ENCODE results near the gene PADI3.
"Not testable (repeated sequence)": the region's sequence is repeated elsewhere in the genome, so short reads cannot be mapped to it uniquely, and the experiment has no call there.

The PADI3 gene

DNA sequence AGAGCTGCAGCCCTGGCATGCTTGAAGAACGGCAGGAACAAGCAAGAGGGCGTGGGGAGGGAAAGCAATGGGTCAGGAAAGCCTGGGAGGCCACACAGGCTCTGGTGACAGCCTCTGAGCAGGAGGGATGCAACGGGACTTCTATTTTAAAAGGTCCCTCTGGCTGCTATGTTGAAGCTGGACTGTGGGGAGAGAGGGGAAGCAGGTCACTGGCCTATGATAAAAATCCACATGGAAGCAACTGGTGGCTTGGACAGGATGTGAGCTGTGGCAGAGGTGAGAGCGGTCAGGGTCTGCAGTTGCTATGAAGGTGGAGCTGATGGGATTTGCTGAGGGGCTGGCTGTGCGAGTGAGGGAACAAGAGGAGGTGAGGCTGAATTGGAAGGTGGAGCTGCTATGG lies 32.8 kb upstream of the PADI3 start:
- no peak for DNase-seq

DNA sequence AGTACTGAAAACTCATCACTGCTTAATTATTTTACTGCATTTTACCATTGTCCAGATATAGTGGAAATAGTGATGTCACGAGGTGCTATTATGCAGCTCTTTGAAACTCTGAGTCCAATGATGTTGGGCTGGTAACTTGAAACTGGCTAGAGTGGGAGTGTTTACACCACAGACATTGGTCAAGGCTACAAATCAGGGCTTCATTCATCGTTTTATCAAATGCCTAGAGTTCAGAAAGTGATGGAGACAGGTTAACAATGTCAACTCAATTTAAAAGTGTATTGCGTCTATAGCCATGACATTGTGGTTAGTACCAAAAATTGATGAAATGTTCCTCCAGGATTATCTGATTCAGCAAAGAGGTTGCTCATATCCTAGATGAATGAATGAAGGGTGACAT lies 31.3 kb upstream of the PADI3 start:
- DNase-seq: no peak

DNA sequence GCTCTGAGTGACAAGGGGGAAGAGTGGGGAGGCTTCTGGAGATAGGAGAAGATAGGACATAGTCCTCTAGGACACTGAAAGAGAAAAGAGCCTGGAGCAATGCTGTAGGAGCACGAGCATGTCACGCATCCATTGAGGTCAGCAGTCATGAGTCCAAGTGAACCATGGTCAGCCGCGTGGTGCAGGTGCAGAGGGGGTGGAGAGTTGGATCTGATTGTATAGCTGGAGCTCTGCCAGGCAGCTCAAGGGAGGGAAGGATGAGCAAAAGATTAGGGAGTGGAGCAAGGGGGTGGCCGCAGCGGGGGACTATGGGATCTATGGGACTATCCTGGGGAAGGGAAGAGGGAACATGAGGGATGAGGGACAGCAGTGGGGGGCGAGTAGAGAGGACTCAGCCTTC lies 30.0 kb upstream of the PADI3 start:
- DNase-seq: peak; percentile 32

DNA sequence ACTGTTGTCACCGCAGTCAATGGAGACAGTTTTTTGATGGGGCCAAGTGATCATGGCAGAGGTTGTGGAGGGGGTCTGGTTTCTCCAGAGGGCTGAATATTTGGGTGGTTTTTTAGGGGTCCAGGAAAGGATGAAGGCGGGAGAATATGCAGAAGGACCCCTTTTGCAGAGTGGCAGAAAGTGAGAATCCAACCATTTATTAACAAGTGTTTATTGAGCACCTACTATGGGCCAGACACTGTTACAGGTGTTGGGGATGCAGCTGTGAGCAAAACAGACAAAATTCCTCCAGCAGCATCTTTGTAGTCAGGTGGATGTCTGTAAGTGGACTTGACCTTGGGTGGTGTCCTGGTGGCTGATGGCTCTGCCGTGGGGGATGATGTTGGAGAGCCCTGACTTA lies 28.6 kb upstream of the PADI3 start:
- DNase-seq: no peak

DNA sequence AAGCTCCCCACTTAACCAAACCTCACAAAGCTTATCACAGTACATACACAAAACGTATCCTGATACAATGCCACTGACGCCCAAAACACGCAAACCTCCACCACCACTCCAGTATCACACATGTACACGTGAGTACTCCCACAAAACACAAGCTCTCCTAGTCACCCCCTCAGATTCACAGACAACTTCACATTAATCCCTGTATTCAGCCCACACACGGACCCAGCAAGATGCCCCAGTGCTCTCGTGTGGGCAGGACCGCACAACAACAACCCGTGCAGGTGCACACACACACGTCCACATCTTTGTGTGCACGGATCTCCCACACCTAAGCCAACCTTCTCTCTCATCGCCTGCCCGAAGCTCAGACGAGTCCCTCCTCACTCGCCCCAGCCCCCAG lies 26.3 kb upstream of the PADI3 start:
- DNase-seq: no peak

DNA sequence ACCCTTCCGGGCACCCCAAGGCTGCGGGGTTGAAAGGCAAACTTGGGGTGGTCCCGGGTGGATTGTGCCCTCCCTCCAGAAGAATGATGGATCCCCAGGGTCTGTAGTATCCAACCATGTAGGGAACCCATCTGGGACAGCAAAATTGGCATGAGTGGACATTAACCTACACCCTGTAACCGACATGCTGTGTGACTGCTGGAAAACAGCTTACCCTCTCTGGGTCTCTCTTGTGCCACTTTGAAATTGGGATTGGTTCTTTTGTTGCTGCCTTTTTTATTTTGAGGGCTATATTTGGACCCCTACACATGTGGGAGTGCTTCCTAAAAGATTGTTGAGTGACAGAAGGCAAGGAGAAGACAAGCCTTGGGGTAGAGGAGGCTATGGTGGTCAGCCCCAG lies 24.5 kb upstream of the PADI3 start:
- no peak for DNase-seq

DNA sequence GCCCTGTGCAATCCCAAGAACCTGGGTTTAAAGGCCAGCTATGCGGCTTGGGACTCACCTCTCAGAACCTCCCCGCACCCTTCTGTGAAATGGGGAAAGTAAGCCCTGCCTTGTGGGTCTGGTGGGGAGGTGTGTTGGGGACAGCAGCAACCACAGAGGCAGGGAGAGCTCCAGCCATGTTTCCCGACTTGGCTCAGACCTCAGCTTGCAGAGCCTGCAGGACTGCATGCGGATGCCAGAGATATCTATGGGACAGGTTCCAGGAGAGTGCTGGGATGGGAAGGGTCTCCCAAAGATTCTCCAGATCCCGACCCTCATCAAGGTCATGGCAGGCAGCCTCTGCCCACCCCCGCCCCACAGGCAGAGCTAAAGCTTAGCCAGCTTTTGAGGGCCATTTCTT lies 23.8 kb upstream of the PADI3 start:
- DNase-seq: no peak

DNA sequence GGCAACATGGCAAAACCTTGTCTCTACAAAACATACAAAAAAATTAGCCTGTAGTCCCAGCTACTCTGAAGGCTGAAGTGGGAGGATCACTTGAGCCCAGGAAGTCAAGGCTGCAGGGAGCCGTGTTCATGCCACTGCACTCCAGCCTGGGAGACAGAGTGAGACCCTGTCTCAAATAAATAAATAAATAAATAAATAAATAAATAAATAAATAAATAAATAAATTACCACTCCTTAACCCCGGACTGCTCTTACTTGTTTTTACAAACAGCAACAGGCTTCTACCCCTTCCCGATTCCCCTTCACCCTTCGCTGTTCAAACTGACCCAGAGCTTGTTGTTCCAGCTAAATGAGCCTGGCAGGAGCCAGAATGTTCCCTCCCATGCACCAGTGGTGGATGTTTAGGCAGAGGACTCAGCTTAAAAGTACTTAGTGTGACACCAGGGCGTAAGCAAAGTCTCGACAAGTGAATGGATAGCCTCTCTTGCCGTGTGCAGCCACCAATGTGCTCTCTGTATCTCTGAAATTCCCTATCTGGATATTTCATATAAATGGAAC lies 21.5 kb upstream of the PADI3 start:
- DNase-seq: no peak

DNA sequence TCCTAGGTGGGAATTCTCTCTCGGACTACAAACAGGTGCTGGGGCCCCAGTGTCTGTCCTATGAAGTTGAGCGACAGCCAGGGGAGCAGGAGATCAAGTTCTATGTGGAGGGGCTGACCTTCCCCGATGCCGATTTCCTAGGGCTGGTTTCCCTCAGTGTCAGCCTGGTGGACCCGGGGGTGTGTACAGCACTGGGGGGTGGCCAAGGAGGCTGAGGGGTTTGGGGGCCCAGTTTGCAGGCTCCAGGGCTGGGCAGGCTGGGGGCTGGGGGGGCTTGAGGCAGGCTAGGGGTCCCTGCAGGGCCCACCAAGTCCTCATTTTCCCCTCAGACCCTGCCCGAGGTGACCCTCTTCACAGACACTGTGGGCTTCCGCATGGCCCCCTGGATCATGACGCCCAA lies 20.3 kb upstream of the PADI3 start:
- DNase-seq: no peak

DNA sequence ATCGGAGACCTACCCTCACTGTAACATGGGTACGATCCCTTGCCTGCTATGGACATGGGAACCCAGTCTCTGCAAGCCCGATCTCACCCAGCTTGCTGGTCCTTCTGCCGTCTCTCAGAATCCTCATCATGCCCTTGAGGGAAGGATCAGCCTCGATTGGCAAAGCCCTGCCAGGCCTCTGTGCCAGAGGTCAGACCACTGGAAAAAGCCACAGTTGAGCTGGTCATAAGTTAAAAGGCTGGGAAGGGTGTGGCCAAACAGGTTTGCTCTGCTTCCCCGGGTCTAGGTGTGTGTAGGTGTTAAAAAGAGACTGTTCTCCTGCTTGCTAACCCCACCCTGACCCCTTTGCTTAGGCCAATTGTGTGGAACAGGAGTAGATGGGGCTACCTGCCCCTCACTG lies 19.5 kb upstream of the PADI3 start:
- DNase-seq: no peak

DNA sequence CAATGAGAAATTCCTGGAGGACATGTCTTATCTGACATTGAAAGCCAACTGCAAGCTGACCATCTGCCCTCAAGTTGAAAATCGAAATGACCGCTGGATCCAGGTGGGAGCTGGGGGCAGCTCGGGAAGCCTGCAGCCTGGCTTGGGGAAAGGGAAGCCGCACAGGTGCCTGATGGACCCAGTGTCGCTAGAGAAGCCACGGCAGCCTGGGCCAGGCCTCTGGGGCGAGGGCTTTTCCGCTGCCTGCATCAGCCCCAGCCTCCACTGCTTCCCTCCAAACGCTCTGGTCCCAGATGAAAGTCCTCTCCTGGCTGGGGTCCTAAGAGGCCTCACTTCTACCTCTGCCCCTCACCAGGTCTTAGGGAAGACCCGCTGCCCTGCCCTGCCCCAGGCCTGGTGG lies 18.8 kb upstream of the PADI3 start:
- DNase-seq: no peak

DNA sequence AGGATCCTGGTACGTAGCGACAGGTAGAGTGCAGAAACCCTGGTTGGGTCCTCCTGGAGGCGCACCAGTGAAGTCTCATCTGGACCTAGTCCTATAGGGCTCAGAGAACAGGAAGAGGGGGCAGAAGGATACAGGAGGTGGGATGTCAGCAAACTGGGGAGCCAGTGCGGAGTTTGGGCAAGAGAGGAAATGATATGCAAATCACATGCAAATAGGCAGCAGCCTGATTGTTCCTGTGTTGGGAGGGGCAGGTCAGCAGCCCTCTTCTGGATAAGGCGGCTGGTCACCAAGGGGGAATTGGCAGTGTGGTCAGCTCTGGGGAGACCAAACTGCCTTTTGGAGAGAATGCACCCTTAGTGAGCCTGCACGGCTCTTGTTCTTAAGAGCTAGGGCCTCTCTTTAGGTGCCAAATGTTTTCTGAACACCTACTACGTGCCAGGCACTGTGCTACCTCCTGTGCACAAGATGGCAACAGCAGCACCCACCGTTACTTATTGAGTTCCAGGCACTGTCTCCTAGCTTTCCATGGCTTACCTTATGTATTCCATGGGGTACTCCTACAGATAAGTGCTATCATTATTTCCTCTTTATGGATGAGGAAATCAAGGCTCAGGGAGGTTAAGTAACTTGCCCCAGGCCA lies 18.1 kb upstream of the PADI3 start:
- DNase-seq: no peak

DNA sequence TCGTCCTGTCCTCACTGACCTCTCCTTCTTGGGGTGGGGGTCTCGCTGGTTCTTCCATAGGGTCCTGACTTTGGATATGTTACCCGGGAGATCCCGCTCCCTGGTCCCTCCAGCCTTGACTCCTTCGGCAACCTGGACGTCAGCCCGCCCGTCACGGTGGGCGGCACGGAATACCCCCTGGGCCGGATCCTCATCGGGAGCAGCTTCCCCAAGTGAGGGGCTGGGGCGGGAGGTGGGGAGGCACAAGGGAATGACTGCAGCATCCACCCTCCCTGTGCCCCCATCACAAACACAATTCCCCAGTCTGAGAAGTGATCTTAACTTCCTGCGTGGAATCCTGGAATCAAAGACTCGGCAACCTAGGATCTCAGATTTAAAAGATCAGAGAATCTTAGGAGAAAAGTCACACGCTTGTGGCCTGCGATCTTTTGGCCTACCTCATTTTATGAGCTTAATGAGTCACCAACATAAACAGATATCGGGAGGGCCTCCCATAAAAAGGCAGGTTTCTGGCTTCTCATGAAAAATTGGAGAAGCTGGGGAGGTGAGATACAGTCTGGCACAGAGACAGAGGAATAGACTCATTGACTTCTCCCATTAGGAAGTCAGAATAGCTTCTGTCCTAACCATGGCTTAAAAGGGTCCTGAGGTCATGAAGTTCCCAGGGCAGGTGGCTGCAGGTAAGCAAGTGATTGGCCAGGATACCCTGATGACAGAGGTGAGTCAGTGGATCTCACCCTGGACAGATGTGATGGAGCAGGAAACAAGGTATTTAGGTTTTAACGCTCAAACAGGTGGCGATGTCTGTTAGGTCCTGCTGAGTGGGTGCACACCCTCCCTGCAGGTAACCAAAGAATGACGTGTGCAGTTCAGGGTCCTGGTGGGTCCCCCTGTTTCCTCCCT lies 15.9 kb upstream of the PADI3 start:
- no peak for DNase-seq

DNA sequence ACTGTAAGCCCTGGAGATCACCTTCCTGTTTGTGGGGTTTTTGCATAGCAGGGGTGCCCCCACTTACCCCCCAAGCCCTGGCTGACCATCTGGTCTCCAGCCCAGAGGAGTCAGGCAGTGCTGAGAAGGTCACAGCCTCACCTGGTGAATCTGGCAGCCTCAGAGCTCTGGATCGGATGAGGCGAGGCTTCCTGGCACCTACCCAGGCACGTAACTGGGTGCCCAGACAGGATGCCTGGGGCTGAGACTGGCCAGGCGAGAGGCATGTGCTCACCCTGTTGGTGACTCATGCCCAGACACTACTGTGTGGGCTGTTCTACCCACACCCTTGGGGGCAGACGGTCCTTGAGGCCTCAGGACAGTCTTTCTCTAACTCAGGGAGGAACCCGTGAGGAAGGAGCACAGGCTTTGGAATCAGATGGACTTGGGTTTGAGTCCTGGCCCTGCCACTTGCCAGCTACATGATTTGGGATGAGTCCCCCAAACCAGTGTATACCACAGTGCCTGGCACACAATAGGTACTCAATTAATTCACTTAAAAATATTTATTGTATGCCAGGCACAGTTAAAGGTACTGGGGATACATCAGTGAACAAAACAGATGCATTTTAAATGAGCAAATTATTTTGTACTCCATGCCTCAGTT lies 15.1 kb upstream of the PADI3 start:
- no peak for DNase-seq

DNA sequence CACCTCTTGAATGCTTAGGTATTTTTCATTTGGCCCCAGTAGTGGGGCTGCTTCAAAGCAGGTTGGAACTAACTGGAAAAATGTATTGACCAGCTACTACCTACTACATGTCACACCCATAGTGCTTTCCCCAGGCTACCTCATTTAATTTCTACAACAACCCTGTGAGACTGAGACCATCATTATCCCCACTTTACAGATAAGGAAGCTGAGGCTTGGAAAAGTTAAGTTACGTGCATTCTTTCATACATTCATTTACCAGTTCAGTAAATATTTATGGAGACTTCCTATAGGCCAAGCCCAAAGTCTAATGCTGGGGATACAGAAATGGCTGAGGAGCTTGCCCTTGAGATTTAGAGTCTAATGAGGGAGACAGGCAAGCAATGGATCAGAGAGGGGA lies 14.5 kb upstream of the PADI3 start:
- no peak for DNase-seq

DNA sequence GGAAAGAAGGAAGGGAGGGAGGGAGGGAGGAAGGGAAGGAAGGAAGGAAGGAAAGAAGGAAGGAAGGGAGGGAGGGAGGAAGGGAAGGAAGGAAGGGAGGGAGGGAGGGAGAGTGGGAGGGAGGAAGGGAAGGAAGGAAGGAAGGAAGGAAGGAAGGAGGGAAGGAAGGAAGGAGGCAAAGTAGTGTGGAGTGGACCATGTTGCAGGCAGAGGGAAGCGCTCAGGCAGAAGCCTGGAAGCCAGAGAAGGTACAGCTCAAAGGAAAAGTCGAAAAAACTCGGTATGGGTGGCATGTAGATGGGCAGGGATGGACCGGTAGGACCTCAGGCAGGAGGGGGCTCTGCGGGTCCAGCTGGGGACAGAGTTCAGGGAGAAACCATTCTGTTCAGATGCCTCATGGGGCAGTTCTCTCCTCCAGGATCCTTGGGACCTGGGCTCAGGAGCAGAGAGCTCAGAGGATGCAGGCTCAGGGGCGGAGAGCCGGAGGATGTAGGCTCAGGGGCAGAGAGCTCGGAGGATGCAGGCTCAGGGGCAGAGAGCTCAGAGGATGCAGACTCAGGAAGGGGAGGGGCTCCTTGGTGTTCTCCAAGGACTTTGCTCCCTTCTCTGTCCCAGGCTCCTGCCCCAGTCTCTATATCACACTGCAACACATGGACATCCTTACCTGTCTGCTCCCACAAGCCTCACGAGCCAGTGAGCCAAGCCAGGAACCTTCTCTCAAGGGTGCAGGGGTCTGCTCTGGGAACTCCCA lies 13.6 kb upstream of the PADI3 start:
- DNase-seq: no peak

DNA sequence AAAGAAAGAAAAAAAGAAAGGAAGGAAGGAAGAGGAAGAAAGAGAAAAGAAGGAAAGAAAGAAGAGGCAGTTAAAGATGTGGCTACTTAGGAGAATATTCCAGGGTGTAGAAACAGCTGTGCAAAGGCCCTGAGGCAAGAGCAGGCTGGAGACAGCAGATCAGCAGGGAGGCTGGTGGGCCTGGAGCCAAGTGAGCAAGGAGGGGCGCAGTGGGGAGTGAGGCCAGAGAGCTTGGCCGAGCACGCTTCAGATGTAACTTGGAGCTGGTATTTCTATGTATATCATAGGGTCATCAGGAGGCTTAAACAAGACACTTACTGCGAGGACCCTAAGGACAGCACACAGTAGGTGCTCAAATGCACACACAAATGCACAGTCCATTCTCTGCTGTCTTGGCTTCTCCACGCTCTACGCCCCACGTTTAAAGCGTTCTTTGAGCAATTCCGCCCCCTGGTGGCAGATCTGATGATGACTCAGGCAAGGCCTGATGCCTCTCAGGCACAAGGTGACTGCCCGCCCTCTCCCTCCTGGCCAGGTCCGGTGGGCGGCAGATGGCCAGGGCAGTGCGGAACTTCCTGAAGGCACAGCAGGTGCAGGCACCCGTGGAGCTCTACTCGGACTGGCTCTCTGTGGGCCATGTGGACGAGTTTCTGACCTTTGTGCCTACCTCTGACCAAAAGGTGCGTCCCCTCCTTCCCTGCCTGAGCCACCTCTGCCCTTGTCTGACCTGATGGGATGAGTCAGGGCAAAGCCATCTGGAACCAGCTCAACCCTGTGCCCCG lies 11.9 kb upstream of the PADI3 start:
- DNase-seq: peak; percentile 93

DNA sequence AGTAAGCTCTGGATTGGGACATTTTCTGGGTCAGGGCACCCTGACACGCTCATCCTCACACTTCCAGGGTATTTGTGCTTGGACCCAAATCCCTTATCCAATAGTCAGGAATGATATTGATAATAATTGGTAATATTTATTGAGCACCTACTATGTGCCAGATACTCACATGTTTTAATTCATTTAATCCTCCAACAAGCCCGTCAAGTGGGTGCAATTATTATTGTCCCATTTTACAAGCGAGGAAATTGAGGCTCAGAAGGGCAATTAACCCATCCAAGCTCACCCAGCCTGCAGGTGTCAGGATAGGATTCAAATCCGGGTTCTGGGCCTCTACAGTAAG lies 11.4 kb upstream of the PADI3 start:
- no peak for DNase-seq

DNA sequence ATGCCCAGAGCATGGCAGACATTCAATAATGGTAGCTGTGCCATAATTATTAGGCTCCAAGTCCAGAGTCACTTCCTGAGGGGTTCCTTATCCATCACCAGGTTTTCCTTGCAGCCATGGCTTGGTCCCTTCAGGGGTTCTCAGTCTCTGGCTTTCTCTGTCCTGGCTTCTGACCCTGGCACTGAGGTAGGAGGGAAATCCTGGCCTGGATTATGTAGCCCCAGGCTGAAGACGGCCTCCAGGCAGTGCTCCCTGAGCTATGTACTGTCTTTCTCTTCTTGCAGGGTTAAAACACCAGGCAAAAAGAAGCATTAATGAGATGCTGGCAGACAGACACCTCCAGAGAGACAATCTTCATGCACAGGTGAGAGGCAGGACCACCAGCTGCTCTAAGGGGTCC lies 9.5 kb upstream of the PADI3 start:
- peak; percentile 83 for DNase-seq

DNA sequence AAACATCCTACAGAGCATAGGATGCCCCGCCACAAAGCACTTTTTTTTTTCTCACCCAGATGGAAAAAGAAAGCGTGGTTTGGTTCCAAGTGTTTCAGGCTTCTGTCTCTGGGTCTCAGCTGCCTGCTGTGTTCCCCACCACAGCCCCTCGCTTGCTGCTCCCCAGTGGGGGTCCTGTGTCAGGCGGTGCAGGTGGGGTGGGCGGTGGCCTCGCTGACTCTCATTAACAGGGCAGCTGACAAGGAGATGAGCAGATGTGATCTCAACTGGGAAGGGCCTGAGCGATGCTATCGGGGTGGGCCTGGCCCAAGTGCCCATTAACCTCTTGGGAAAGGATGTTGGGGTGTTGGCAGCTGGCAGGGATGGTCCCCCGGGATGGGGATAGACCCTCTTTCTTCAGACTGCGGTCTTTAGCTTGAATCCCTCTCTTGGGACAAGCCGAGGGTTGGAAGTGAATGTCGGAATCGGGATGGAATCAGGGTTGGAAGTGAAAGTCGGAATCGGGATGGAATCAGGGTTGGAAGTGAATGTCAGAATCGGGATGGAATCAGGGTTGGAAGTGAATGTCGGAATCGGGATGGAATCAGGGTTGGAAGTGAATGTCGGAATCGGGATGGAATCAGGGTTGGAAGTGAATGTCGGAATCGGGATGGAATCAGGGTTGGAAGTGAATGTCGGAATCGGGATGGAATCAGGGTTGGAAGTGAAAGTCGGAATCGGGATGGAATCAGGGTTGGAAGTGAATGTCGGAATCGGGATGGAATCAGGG lies 7.7 kb upstream of the PADI3 start:
- DNase-seq: not testable (repeated sequence)

DNA sequence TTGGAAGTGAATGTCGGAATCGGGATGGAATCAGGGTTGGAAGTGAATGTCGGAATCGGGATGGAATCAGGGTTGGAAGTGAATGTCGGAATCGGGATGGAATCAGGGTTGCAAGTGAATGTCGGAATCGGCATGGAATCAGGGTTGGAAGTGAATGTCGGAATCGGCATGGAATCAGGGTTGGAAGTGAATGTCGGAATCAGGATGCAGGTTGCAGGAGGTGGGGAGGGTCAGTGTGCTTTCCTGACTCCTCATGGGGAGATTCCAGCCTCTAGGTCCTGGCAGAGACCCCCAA lies 7.2 kb upstream of the PADI3 start:
- DNase-seq: not testable (repeated sequence)

DNA sequence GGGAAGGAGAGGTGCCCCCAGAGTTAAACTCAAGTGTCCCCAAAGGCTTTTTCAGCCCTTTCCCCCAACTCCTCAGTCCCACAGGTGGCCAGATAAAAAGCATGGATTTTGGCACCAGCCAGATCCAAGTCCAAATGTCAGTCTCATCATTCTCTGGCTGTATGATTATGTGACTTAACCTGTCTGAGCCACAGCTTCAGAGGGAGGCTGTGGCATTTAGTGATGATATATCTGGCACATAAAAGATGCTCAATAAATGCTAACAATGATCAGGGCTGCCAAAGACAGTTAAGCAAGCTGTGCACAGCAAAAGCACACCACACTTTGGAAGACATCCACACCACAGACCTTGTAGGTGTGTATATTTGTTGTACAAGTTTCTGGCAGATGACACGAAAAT lies 5.6 kb upstream of the PADI3 start:
- no peak for DNase-seq
